SK-N-SH (cell line): ENCODE data around the gene CREB3L4. TPM values are rescaled to one million over a fixed set of nuclear protein-coding genes. Genes with fewer than 3 reads are reported as not detected.
A peak's percentile ranks its signal among the peaks of the same experiment; 100 is the strongest.

Experiments used
- CTCF ChIA-PET: fragments of 300-600, 350-600 bp; formaldehyde crosslinking; extraction: SDS; loops from one replicate; lab custom pipeline; 2021; lab: Yijun Ruan, JAX
- POLR2A ChIA-PET: fragments of 350-600 bp; sonication (Branson Sonifier 250); formaldehyde crosslinking; extraction: SDS; loops from one replicate; lab custom pipeline; 2020; ENCODE audit warnings: antibody characterized with exemption, inconsistent platforms; lab: Yijun Ruan, JAX
- DNase-seq: peaks from one replicate; pipeline ENCODE4 v3.0.0; 2012
- H2AFZ ChIP-seq: fragments of 200-600 bp; sonication (generic); 2 replicates; pipeline ENCODE4 v1.8.1; 2016; ENCODE audit warnings: antibody characterized with exemption, mild to moderate bottlenecking, low read depth
- H3F3A ChIP-seq: fragments of 200-600 bp; sonication (generic); replicated peaks from 2 replicates; pipeline ENCODE3; 2016; ENCODE audit warnings: antibody characterized with exemption, mild to moderate bottlenecking; ENCODE audit not compliant: insufficient read depth
- H3K27ac ChIP-seq, 2 experiments: fragments of 200-500 bp in 1 of 2; fragments of 200-600 bp in 1 of 2; sonication (Bioruptor generic) in 1 of 2; sonication (generic), shearing (Covaris generic) in 1 of 2; 2 replicates each; pipeline versions ENCODE4 v1.5.1 to v1.6.1; 2014 to 2016; ENCODE audit warnings: low read depth in 2 of 2, inconsistent platforms in 1 of 2, low read length in 1 of 2, mild to moderate bottlenecking in 1 of 2, mixed read lengths in 1 of 2
- H3K27me3 ChIP-seq: fragments of 200-600 bp; sonication (generic), shearing (Covaris generic); 2 replicates; pipeline ENCODE4 v1.6.1; 2016; ENCODE audit warnings: mixed run types; ENCODE audit not compliant: insufficient read depth
- H3K36me3 ChIP-seq, 2 experiments: fragments of 200-500 bp in 1 of 2; fragments of 200-600 bp in 1 of 2; sonication (Bioruptor generic) in 1 of 2; sonication (generic) in 1 of 2; replicated peaks in 1 of 2; 2 replicates each; pipeline versions ENCODE3 to v1.5.1; 2014 to 2016; ENCODE audit warnings: low read length in 1 of 2, mild to moderate bottlenecking in 1 of 2; ENCODE audit not compliant: insufficient read depth in 2 of 2, control insufficient read depth in 1 of 2
- H3K4me1 ChIP-seq, 2 experiments: fragments of 200-500 bp in 1 of 2; fragments of 200-600 bp in 1 of 2; sonication (Bioruptor generic) in 1 of 2; sonication (generic), shearing (Covaris generic) in 1 of 2; 2 replicates each; pipeline versions ENCODE4 v1.5.1 to v1.6.1; 2014 to 2016; ENCODE audit warnings: low read depth in 1 of 2, low read length in 1 of 2, mixed run types in 1 of 2; ENCODE audit not compliant: insufficient read depth in 2 of 2, control insufficient read depth in 1 of 2
- H3K4me2 ChIP-seq: fragments of 200-600 bp; sonication (generic), shearing (Covaris generic); 2 replicates; pipeline ENCODE4 v1.6.1; 2017; ENCODE audit warnings: mixed run types
- H3K4me3 ChIP-seq, 2 experiments: fragments of 200-500 bp in 1 of 2; fragments of 200-600 bp in 1 of 2; sonication (Bioruptor generic) in 1 of 2; sonication (generic), shearing (Covaris generic) in 1 of 2; 2 replicates each; pipeline versions ENCODE4 v1.5.1 to v1.8.1; 2014 to 2016; ENCODE audit warnings: low read depth in 2 of 2, inconsistent platforms in 1 of 2, low read length in 1 of 2, mild to moderate bottlenecking in 1 of 2, mixed read lengths in 1 of 2, moderate library complexity in 1 of 2
- H3K79me2 ChIP-seq: fragments of 200-600 bp; sonication (generic); 2 replicates; pipeline ENCODE4 v1.8.1; 2017; ENCODE audit warnings: mild to moderate bottlenecking; ENCODE audit not compliant: insufficient read depth
- H3K9ac ChIP-seq: fragments of 200-600 bp; sonication (generic); 2 replicates; pipeline ENCODE4 v1.6.1; 2017; ENCODE audit warnings: mixed run types
- H3K9me2 ChIP-seq: fragments of 200-600 bp; sonication (generic); 2 replicates; pipeline ENCODE4 v1.6.1; 2017; ENCODE audit warnings: mixed run types
- H3K9me3 ChIP-seq: fragments of 200-600 bp; sonication (generic); 2 replicates; pipeline ENCODE4 v1.6.1; 2017; ENCODE audit warnings: mixed run types, mild to moderate bottlenecking, moderate library complexity
- H4K20me1 ChIP-seq: fragments of 200-600 bp; sonication (generic); 2 replicates; pipeline ENCODE4 v1.6.1; 2017; ENCODE audit warnings: mild to moderate bottlenecking, mixed run types; ENCODE audit not compliant: insufficient read depth
- ELF1 ChIP-seq: IDR thresholded peaks from 2 replicates; pipeline ENCODE4 v1.4.0; 2012
- MEF2A ChIP-seq: IDR thresholded peaks from 2 replicates; pipeline ENCODE4 v1.4.0; 2012; ENCODE audit warnings: low read depth, borderline replicate concordance
- NFIC ChIP-seq: IDR thresholded peaks from 2 replicates; pipeline ENCODE4 v1.4.0; 2012; ENCODE audit warnings: borderline replicate concordance
- NRF1 ChIP-seq: IDR thresholded peaks from 2 replicates; pipeline ENCODE4 v1.6.1; 2012; ENCODE audit warnings: low read depth, mild to moderate bottlenecking, low read length
- RAD21 ChIP-seq: IDR thresholded peaks from 2 replicates; pipeline ENCODE4 v1.6.1; 2012; ENCODE audit warnings: mild to moderate bottlenecking, low read length
- RCOR1 ChIP-seq: fragments of 150-350 bp; IDR thresholded peaks from 2 replicates; pipeline ENCODE4 v1.6.1; 2017; ENCODE audit warnings: antibody characterized with exemption, low read length
- RFX5 ChIP-seq: IDR thresholded peaks from 2 replicates; pipeline ENCODE4 v1.6.1; 2012; ENCODE audit warnings: mild to moderate bottlenecking, improper control_type of control experiment, low read length
- SIN3A ChIP-seq: IDR thresholded peaks from 2 replicates; pipeline ENCODE4 v1.6.1; 2012; ENCODE audit warnings: low read depth, mild to moderate bottlenecking, low read length, moderate library complexity, borderline replicate concordance
- SMC3 ChIP-seq: IDR thresholded peaks from 2 replicates; pipeline ENCODE4 v1.6.1; 2012; ENCODE audit warnings: low read depth, low read length, improper control_type of control experiment
- TAF1 ChIP-seq: IDR thresholded peaks from 2 replicates; pipeline ENCODE4 v1.6.1; 2012; ENCODE audit warnings: low read depth, mild to moderate bottlenecking, low read length, moderate library complexity, borderline replicate concordance
- USF1 ChIP-seq: IDR thresholded peaks from 2 replicates; pipeline ENCODE4 v1.4.0; 2012; ENCODE audit warnings: low read depth, borderline replicate concordance
- ZBTB33 ChIP-seq: IDR thresholded peaks from 2 replicates; pipeline ENCODE4 v1.4.0; 2012; ENCODE audit warnings: low read depth, borderline replicate concordance
- WGBS: methylation state at CpG from one replicate; pipeline ENCODE4 v1.1.6; 2017; ENCODE audit warnings: low lambda C conversion rate; 5-methylcytosine and 5-hydroxymethylcytosine counted together
- polyA plus RNA-seq, 3 experiments: library from polyadenylated mRNA; depleted of rRNA; stranded (reverse); fragments of >200 nt; gene quantifications; 2 replicates each; pipeline ENCODE4 v1.2.3, GENCODE V29; 2012

The CREB3L4 gene
- polyA plus RNA-seq, 1 of the 3 experiments (the other 2 are of a cell fraction) = 12.8 TPM

- TF ChIP-seq ZBTB33 = 0 out of 2 replicates have a peak, but pooled peaks have one; percentile 65
- 0 out of 2 replicates have a peak, but pooled peaks have one; percentile 20 for TF ChIP-seq RFX5
- no peak for TF ChIP-seq NRF1
- TF ChIP-seq SIN3A = peak; percentile 91; the same call in 1 of the 2 replicates
- peak; percentile 98 for TF ChIP-seq ELF1
- TF ChIP-seq USF1 = no peak
Measured at GRCh38 chr1:153990468-153991150, 22.9 kb downstream of the CREB3L4 start, which contains the start of gene RPS27 (continued).

GRCh38 chr1:153991151-153991630 is 23.5 kb downstream of the CREB3L4 start:
- Histone ChIP-seq H3K36me3 (peaks cover 24 to 35% of the 10 kb centered on the region in 2 experiments), H3K9ac (peak overlapping the region; percentile 92), H4K20me1 (peaks cover 8% of the 10 kb centered on the region; the same call in 1 of the 2 replicates), H3K4me1 (peaks cover 19 to 21% of the 10 kb centered on the region in 2 experiments; a peak in 3 of 4 replicates), H3K79me2 (peaks cover 24% of the 10 kb centered on the region), H3F3A (peaks cover 57% of the 10 kb centered on the region), H3K9me3 (no peaks in the 10 kb centered on the region), H3K4me2 (peak overlapping the region; percentile 83), H2AFZ (no peak overlapping the region), H3K27ac (peak overlapping the region; percentile 79 to 92), H3K4me3 (peak overlapping the region; percentile 82 to 85), H3K27me3 (no peaks in the 10 kb centered on the region), H3K9me2 (no peaks in the 10 kb centered on the region)
- CTCF ChIA-PET = interaction anchor here (0.6 to 3.3 kb wide), 6 partner anchors 28 to 313 kb away, joined by 3 to 12 read pairs (median 6); partner anchors contain the start of genes DENND4B and SLC39A1
- no peak for DNase-seq
- TF ChIP-seq RCOR1 = no peak
- TF ChIP-seq NRF1 = no peak
- no peak for TF ChIP-seq RAD21
- TF ChIP-seq TAF1 = no peak
- TF ChIP-seq NFIC = no peak
- TF ChIP-seq MEF2A = no peak
- no peak for TF ChIP-seq SMC3
- POLR2A ChIA-PET = interaction anchor here (0.7 to 2.5 kb wide), 24 partner anchors 8 to 315 kb away, joined by 3 to 59 read pairs (median 6); partner anchors contain the start of genes CREB3L4, DENND4B, GATAD2B and JTB
- WGBS = under 1% methylated on average over 9 of the region's 9 CpGs
